ENCODE measurements around the gene BPIFB1. TPM values are rescaled to one million over a fixed set of nuclear protein-coding genes. Genes with fewer than 3 reads are reported as not detected.

Gene BPIFB1
- total and polyA plus RNA-seq, 4 donors, result 0.05 to 0.13 TPM; not detected in 2

DNA sequence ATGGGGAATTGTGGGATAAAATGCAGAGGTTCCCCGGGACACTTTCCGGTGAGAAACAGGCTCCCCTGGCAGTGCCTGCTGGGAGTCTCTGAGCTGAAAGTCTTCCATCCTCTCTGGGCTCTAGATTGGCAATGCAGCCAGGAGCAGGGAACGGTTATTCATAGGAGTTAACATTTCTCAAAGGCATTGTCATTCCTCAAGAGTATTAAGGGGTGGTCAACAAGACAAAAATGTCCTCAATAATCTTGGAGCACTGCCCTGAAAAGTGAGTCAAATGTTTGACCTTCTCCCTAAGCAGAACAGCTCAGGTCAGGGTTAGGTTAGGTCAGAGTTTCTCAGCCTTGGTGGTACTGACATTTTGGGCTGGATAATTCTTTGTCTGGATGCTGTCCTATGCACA lies 13.2 kb downstream of the BPIFB1 start:
- 44 to 46% methylated on average over 3 of the region's 3 CpGs for WGBS, 2 donors
- intact Hi-C loops (cut with DNase I), result loop anchor here in 1 of 2 donors (10.0 kb wide), 2 partner anchors 391 to 501 kb away; no protein-coding TSS in a partner anchor
- Histone ChIP-seq H3K4me3 (ENCODE audit: low read length in 2 of 2) (no peak overlapping the region), H3K4me1 (ENCODE audit: control insufficient read depth in 1 of 2, insufficient read depth in 2 of 2, low read length in 2 of 2) (no peaks in the 10 kb centered on the region), H3K36me3 (ENCODE audit: control insufficient read depth in 1 of 2, insufficient read depth in 2 of 2, low read length in 1 of 2) (no peaks in the 10 kb centered on the region), H3K27me3 (ENCODE audit: control insufficient read depth in 1 of 2, insufficient read depth in 2 of 2, low read length in 1 of 2) (no peaks in the 10 kb centered on the region), H3K27ac (ENCODE audit: low read depth in 1 of 2, low read length in 2 of 2) (no peak overlapping the region), H3K9me3 (ENCODE audit: control insufficient read depth, low read length) (no peaks in the 10 kb centered on the region)
- ATAC-seq (ENCODE audit: low FRiP score) (no peak), DNase-seq (no peak)

DNA sequence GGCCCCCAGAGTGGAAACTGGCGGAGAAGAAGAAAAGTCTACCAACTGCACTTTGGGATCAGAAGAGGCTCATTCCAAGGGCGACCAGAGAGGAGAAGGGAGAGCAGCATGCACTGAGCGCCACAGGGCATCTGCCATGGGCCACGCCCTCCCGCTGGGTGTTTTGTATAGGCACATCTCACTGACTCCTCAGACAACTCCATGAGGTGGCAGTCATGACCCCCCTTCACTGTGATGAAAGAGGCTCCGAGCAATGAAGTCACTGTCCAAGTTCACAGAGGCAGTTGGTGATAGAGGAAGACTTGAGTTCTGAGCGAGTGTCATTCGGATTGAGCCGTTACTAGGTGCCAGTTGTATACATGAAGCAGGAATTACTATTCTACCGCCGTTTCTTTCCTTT lies 15.4 kb downstream of the BPIFB1 start:
- Histone ChIP-seq H3K4me1 (ENCODE audit: control insufficient read depth in 1 of 2, insufficient read depth in 2 of 2, low read length in 2 of 2) (no peaks in the 10 kb centered on the region), H3K36me3 (ENCODE audit: control insufficient read depth in 1 of 2, insufficient read depth in 2 of 2, low read length in 1 of 2) (no peaks in the 10 kb centered on the region), H3K27ac (ENCODE audit: low read depth in 1 of 2, low read length in 2 of 2) (no peak overlapping the region), H3K9me3 (ENCODE audit: control insufficient read depth, low read length) (no peaks in the 10 kb centered on the region), H3K4me3 (ENCODE audit: low read length in 2 of 2) (no peak overlapping the region), H3K27me3 (ENCODE audit: control insufficient read depth in 1 of 2, insufficient read depth in 2 of 2, low read length in 1 of 2) (peaks cover 0 to 5% of the 10 kb centered on the region in 2 donors)
- intact Hi-C loops (cut with DNase I), result loop anchor here (2.0 to 10.0 kb wide), 3 partner anchors 394 to 504 kb away; no protein-coding TSS in a partner anchor
- ATAC-seq (ENCODE audit: low FRiP score) (no peak), DNase-seq (no peak)
- WGBS, 2 donors, result 79 to 85% methylated on average over 11 of the region's 11 CpGs

DNA sequence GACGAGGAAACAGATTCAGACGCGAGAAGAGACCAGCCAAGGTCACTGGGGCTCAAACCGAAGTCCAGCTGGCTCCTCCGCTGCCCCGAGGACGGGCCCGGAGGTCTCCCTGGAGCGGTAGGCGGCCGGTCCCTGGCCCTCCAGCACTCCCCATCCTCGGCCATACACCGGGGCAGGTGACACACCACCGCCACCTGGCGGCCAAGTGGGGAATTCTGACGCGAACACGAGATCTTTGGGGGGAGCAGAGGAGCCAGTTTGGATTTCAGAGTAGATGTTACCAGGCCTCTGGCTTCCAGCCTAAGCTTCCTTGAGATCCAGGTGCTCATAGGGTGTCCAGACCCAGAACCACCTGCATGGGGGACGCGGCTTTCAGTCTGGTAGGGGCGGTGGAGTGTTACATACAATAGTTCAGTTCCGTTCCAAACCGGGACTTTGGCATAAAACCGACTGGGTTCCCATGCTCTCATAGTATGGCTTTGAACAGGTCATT lies 16.1 kb downstream of the BPIFB1 start:
- Histone ChIP-seq H3K4me3 (ENCODE audit: low read length in 2 of 2) (no peak overlapping the region), H3K9me3 (ENCODE audit: control insufficient read depth, low read length) (no peaks in the 10 kb centered on the region), H3K27ac (ENCODE audit: low read depth in 1 of 2, low read length in 2 of 2) (no peak overlapping the region), H3K4me1 (ENCODE audit: control insufficient read depth in 1 of 2, insufficient read depth in 2 of 2, low read length in 2 of 2) (no peaks in the 10 kb centered on the region), H3K36me3 (ENCODE audit: control insufficient read depth in 1 of 2, insufficient read depth in 2 of 2, low read length in 1 of 2) (no peaks in the 10 kb centered on the region), H3K27me3 (ENCODE audit: control insufficient read depth in 1 of 2, insufficient read depth in 2 of 2, low read length in 1 of 2) (peaks cover 0 to 5% of the 10 kb centered on the region in 2 donors)
- no peak for ATAC-seq (ENCODE audit: low FRiP score)
- peak; percentile 56 to 88 for DNase-seq
- WGBS, 2 donors, result 14 to 16% methylated on average over 24 of the region's 24 CpGs
- intact Hi-C loops (cut with DNase I), result loop anchor here (2.0 to 10.0 kb wide), 3 partner anchors 394 to 504 kb away; no protein-coding TSS in a partner anchor

DNA sequence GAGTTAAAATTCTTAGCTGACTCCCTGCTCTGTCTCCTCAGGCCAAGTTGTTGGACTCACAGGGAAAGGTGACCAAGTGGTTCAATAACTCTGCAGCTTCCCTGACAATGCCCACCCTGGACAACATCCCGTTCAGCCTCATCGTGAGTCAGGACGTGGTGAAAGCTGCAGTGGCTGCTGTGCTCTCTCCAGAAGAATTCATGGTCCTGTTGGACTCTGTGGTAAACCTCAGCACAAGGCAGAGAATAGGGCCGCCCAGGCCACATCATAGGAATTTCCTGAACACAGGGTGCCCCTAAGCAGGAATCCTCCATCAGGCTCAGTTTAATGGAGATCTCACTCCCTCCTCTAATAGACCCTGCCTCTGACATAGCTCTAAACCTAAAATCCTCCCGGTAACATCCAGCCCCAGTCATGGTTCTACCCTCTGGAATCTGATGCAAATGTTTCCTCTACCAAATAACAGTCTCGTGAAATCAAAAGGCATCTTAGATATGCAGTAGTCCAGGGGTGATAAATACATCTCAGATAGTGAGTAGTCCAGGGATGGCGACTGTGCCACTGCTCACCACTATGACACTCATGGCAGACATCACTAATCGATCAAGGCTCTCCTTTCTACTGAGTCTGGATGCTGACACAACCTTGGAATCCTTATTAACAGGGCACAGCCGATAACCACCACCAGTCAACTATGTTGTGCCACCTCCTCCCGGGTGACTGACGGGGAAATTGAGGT lies 18.3 kb downstream of the BPIFB1 start:
- intact Hi-C loops (cut with DNase I), result no loop called here
- H3K27ac ChIP-seq (ENCODE audit: low read depth in 1 of 2, low read length in 2 of 2), result no peak overlapping the region
- peaks cover 0 to 5% of the 10 kb centered on the region in 2 donors for H3K27me3 ChIP-seq (ENCODE audit: control insufficient read depth in 1 of 2, insufficient read depth in 2 of 2, low read length in 1 of 2)
- ATAC-seq (ENCODE audit: low FRiP score) (no peak), DNase-seq (no peak)
- WGBS, 2 donors, result 66 to 73% methylated on average over 11 of the region's 11 CpGs
- H3K4me1 ChIP-seq (ENCODE audit: control insufficient read depth in 1 of 2, insufficient read depth in 2 of 2, low read length in 2 of 2), result no peaks in the 10 kb centered on the region
- no peaks in the 10 kb centered on the region for H3K36me3 ChIP-seq (ENCODE audit: control insufficient read depth in 1 of 2, insufficient read depth in 2 of 2, low read length in 1 of 2)
- no peaks in the 10 kb centered on the region for H3K9me3 ChIP-seq (ENCODE audit: control insufficient read depth, low read length)
- H3K4me3 ChIP-seq (ENCODE audit: low read length in 2 of 2), result no peak overlapping the region

DNA sequence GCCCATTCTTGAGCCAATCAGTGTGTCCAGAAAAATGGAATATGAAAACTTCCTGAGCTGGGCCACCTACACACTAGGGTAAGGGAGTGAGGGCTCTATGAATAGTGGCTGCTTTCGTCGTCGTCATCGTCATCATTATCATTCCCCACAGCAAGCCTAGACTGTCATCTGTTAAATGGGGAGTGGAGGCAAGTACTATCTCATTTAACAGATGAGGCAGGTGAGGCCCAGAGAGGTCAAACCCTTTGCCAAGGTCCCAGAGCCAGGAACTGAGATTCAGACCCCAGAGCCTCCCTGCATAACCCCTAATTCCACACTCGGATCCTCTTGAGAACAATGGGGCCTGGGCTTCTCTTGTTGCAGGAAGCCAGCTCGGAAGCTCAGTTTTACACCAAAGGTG lies 20.6 kb downstream of the BPIFB1 start:
- Histone ChIP-seq H3K9me3 (ENCODE audit: control insufficient read depth, low read length) (no peaks in the 10 kb centered on the region), H3K36me3 (ENCODE audit: control insufficient read depth in 1 of 2, insufficient read depth in 2 of 2, low read length in 1 of 2) (no peaks in the 10 kb centered on the region), H3K27me3 (ENCODE audit: control insufficient read depth in 1 of 2, insufficient read depth in 2 of 2, low read length in 1 of 2) (peaks cover 0 to 5% of the 10 kb centered on the region in 2 donors), H3K4me1 (ENCODE audit: control insufficient read depth in 1 of 2, insufficient read depth in 2 of 2, low read length in 2 of 2) (no peaks in the 10 kb centered on the region), H3K27ac (ENCODE audit: low read depth in 1 of 2, low read length in 2 of 2) (no peak overlapping the region), H3K4me3 (ENCODE audit: low read length in 2 of 2) (no peak overlapping the region)
- ATAC-seq (ENCODE audit: low FRiP score) (no peak), DNase-seq (no peak)
- 87 to 88% methylated on average over 6 of the region's 6 CpGs for whole genome bisulfite sequencing, 2 donors
- intact Hi-C loops (cut with DNase I), result no loop called here

DNA sequence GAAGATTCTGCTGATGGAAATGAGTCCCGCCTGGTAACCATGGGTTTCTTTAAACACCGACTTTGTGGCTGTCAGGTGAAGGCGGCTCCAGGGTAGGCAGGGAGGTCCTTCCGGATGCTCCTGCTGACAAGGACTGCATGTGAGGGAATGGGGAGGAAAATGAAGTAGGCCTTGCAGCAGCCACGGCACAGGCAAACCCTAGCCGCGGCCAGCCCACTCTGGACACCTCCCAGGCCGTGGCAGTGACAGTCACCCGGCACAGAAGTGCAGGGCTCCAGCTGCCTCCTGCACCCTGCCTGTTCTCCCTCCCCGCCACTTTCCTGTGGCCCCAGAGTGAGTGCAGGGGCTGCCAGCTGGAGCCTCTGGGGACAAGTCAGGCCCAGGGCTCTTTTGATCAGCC lies 21.0 kb downstream of the BPIFB1 start:
- Histone ChIP-seq H3K4me1 (ENCODE audit: control insufficient read depth in 1 of 2, insufficient read depth in 2 of 2, low read length in 2 of 2) (no peaks in the 10 kb centered on the region), H3K36me3 (ENCODE audit: control insufficient read depth in 1 of 2, insufficient read depth in 2 of 2, low read length in 1 of 2) (no peaks in the 10 kb centered on the region), H3K27ac (ENCODE audit: low read depth in 1 of 2, low read length in 2 of 2) (no peak overlapping the region), H3K4me3 (ENCODE audit: low read length in 2 of 2) (no peak overlapping the region), H3K9me3 (ENCODE audit: control insufficient read depth, low read length) (no peaks in the 10 kb centered on the region), H3K27me3 (ENCODE audit: control insufficient read depth in 1 of 2, insufficient read depth in 2 of 2, low read length in 1 of 2) (peaks cover 0 to 5% of the 10 kb centered on the region in 2 donors)
- intact Hi-C loops (cut with DNase I), result no loop called here
- 80 to 81% methylated on average over 8 to 10 of the region's 10 CpGs for WGBS, 2 donors
- no peak for ATAC-seq (ENCODE audit: low FRiP score)
- DNase-seq, result no peak

DNA sequence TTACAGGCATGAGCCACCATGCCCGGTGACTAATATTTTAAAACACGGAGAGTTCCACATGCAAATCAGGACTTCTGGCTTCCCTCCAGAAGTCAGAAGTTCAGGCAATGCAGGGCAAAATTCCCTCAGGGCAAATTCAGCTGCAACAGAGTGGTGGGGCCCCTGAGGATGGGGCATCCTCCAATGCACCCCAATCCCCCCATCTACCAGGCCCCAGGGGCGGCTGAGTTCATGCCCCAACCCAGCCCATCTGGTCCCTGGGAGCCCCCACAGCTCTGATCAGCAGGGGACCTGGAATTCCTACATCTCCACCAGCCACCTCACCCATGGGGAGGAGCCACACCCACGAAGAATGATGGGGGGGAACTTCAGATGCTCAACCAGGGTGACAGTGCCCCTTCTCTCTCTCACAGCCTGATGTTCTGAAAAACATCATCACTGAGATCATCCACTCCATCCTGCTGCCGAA lies 22.6 kb downstream of the BPIFB1 start:
- ATAC-seq (ENCODE audit: low FRiP score) (no peak), DNase-seq (no peak)
- Histone ChIP-seq H3K9me3 (ENCODE audit: control insufficient read depth, low read length) (no peaks in the 10 kb centered on the region), H3K27me3 (ENCODE audit: control insufficient read depth in 1 of 2, insufficient read depth in 2 of 2, low read length in 1 of 2) (peaks cover 0 to 5% of the 10 kb centered on the region in 2 donors), H3K4me3 (ENCODE audit: low read length in 2 of 2) (no peak overlapping the region), H3K36me3 (ENCODE audit: control insufficient read depth in 1 of 2, insufficient read depth in 2 of 2, low read length in 1 of 2) (no peaks in the 10 kb centered on the region), H3K4me1 (ENCODE audit: control insufficient read depth in 1 of 2, insufficient read depth in 2 of 2, low read length in 2 of 2) (no peaks in the 10 kb centered on the region), H3K27ac (ENCODE audit: low read depth in 1 of 2, low read length in 2 of 2) (no peak overlapping the region)
- WGBS, 2 donors, result 27 to 43% methylated on average over 5 of the region's 5 CpGs
- intact Hi-C loops (cut with DNase I), result no loop called here

DNA sequence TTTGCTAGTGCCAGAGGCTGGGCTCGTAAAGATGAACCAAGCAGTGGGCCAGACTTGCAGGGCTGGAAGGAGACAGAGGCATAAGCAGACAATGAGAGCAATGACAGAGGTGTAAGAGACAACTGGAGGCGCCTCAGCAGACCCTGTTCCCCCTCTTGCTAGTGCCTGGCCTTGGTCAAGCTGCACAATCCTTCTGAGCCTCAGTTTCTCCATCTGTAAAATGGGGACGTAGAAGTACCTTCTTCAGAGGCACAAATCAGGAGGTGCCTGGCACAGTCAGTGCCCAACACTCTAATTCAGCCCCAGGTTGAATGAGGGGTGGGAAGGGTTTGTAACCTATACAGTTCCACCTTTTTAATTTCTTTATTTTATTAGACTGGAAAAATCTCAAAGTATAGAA lies 23.2 kb downstream of the BPIFB1 start:
- Histone ChIP-seq H3K4me3 (ENCODE audit: low read length in 2 of 2) (no peak overlapping the region), H3K36me3 (ENCODE audit: control insufficient read depth in 1 of 2, insufficient read depth in 2 of 2, low read length in 1 of 2) (no peaks in the 10 kb centered on the region), H3K27me3 (ENCODE audit: control insufficient read depth in 1 of 2, insufficient read depth in 2 of 2, low read length in 1 of 2) (peaks cover 0 to 5% of the 10 kb centered on the region in 2 donors), H3K27ac (ENCODE audit: low read depth in 1 of 2, low read length in 2 of 2) (no peak overlapping the region), H3K4me1 (ENCODE audit: control insufficient read depth in 1 of 2, insufficient read depth in 2 of 2, low read length in 2 of 2) (no peaks in the 10 kb centered on the region), H3K9me3 (ENCODE audit: control insufficient read depth, low read length) (no peaks in the 10 kb centered on the region)
- 77 to 79% methylated on average over 3 of the region's 3 CpGs for WGBS, 2 donors
- ATAC-seq (ENCODE audit: low FRiP score) (no peak), DNase-seq (no peak)
- intact Hi-C loops (cut with DNase I), result no loop called here

DNA sequence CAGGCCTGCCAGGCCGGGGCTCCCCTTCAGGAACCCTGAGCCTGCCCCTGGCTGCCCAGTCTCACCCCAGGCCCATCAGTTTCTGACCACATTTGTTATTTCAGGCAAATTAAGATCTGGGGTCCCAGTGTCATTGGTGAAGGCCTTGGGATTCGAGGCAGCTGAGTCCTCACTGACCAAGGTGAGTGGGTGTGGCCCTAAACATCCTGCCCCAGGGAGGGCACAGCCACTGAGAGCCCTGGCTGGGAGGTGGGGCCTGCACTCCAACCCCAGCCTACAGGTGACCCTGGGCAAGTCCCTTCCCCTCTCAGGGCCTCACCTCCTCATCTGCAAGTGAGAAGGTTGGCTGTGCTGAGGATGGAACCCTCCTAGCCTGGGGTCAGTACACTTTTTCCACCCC lies 23.8 kb downstream of the BPIFB1 start:
- Histone ChIP-seq H3K4me3 (ENCODE audit: low read length in 2 of 2) (no peak overlapping the region), H3K27me3 (ENCODE audit: control insufficient read depth in 1 of 2, insufficient read depth in 2 of 2, low read length in 1 of 2) (peaks cover 0 to 4% of the 10 kb centered on the region in 2 donors), H3K36me3 (ENCODE audit: control insufficient read depth in 1 of 2, insufficient read depth in 2 of 2, low read length in 1 of 2) (no peaks in the 10 kb centered on the region), H3K4me1 (ENCODE audit: control insufficient read depth in 1 of 2, insufficient read depth in 2 of 2, low read length in 2 of 2) (no peaks in the 10 kb centered on the region), H3K9me3 (ENCODE audit: control insufficient read depth, low read length) (no peaks in the 10 kb centered on the region), H3K27ac (ENCODE audit: low read depth in 1 of 2, low read length in 2 of 2) (no peak overlapping the region)
- 55 to 57% methylated on average over 2 of the region's 2 CpGs for WGBS, 2 donors
- intact Hi-C loops (cut with DNase I), result no loop called here
- no peak for ATAC-seq (ENCODE audit: low FRiP score)
- no peak for DNase-seq

Data from aorta (tissue), 5 donors.